ENCODE measurements around the gene CDH12.

Gene CDH12

DNA sequence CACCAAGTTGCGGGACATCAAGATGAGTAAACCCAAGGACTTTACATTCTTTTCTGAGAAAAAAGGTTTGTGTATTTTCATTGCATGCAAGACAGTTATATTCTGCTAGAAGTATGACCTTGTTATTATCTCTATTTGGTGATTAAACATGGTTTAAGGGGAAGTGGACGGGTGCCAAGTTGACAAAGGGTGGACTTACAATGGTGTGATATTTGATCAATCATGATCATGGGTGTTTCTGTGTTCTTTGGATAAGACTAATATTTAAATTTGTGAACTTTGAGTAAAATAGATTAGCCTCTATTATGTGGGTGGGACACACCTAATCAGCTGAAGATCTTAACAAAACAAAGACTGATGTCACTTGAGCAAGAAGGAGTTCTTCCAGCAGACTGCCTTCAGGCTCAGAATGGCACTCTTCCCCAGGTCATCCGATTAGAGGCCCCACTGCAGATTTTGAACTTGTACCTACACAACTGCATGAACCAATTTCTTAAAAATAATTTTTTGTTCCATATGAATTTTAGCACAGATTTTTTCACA is 782.9 kb downstream of the CDH12 start:
- no peak overlapping the region for H3K27ac ChIP-seq
- no peaks in the 10 kb centered on the region for H4K20me1 ChIP-seq
- H3K27me3 ChIP-seq, result no peaks in the 10 kb centered on the region
- no peak overlapping the region for H3K4me2 ChIP-seq
- no peaks in the 10 kb centered on the region for H3K4me1 ChIP-seq
- no peaks in the 10 kb centered on the region for H3K36me3 ChIP-seq
- no peaks in the 10 kb centered on the region for H3K9me3 ChIP-seq
- H3K9ac ChIP-seq, result no peak overlapping the region
- H3K4me3 ChIP-seq, result no peak overlapping the region
- no peak for TF ChIP-seq Cebpa-rat (IDR thresholded peaks at IDR 0.05)

DNA sequence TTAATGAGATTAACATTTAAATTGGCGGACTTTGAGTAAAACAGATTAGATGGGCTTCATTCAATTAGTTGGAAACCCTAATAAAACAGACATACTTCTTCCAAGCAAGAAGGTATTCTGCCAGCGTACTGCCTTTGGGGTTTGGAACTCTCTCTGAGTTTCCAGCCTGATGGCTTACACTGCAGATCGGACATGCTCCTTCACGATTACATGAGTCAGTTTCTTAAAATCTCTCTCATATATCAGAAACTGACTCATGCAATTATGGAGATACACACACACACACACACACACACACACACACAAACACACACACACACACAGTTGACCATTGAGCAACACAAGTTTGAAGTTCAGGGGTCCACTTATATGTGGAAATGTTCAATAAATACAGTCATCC is 789.4 kb downstream of the CDH12 start:
- no peak overlapping the region for H3K4me2 ChIP-seq
- H3K27ac ChIP-seq, result no peak overlapping the region
- H3K9me3 ChIP-seq, result no peaks in the 10 kb centered on the region
- no peaks in the 10 kb centered on the region for H3K27me3 ChIP-seq
- H3K4me1 ChIP-seq, result no peaks in the 10 kb centered on the region
- no peak overlapping the region for H3K4me3 ChIP-seq
- no peaks in the 10 kb centered on the region for H4K20me1 ChIP-seq
- H3K9ac ChIP-seq, result no peak overlapping the region
- H3K36me3 ChIP-seq, result no peaks in the 10 kb centered on the region
- no peak for TF ChIP-seq Cebpa-rat (IDR thresholded peaks at IDR 0.05)

DNA sequence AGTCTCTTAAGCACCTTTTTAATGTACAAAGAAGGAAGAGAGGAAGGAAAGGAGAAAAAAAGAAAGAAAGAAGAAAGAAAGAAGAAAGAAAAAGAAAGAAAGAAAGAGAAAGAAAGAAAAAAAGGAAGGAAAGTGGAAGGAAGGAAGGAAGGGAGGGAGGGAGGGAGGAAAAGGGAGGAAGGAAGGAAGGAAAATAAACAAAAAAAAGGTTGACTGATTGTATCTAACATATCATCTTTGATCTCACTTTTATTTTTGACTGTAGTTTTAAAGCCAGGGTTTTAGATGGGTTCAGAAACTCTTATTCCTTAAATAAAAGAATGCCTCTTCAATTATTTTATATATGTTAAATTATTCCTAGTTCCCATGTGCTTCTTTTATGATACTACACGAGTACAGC is 794.5 kb downstream of the CDH12 start:
- H3K27ac ChIP-seq, result no peak overlapping the region
- no peak overlapping the region for H3K9ac ChIP-seq
- H3K4me1 ChIP-seq, result no peaks in the 10 kb centered on the region
- no peak for TF ChIP-seq Cebpa-rat (IDR thresholded peaks at IDR 0.05)
- H4K20me1 ChIP-seq, result no peaks in the 10 kb centered on the region
- no peaks in the 10 kb centered on the region for H3K9me3 ChIP-seq
- H3K36me3 ChIP-seq, result no peaks in the 10 kb centered on the region
- no peak overlapping the region for H3K4me3 ChIP-seq
- no peak overlapping the region for H3K4me2 ChIP-seq
- H3K27me3 ChIP-seq, result no peaks in the 10 kb centered on the region

DNA sequence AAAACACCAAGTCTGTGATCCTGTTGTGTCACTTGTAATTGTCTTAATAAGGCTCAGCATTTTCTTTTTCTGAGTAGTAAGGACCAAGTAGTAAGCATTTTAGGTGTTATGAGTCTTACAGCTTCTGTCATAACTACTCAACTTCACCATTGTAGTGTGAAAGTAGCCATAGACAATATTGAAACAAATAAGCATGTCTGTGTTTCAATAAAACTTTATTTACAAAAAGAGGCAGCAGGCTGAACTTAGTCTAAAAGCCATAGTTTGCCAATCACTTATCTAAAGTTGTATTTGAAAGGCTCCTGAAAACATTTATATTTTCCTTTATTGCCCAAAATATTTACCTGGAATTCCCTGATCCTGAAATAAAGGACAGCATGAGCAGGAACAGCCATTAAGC is 796.1 kb downstream of the CDH12 start:
- H3K36me3 ChIP-seq, result no peaks in the 10 kb centered on the region
- no peaks in the 10 kb centered on the region for H3K4me1 ChIP-seq
- no peaks in the 10 kb centered on the region for H4K20me1 ChIP-seq

DNA sequence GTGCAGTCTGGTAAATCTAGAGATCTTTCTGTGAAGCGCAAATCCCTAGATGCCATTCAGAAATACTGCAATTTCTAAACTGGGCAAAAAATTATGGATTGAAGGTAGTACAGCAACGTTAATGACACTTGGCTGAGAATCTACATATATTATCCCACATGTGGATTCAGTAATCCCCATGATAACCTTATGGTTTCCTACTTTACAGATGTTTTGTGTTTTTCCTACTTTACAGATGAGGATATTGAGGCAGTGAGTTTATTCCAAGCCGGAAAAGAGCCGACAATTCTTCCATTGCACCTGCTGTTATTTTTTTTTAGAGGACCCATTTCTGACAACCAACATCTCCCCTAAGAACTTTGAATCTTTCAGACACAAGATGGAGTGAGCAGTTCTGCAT is 796.5 kb downstream of the CDH12 start:
- no peaks in the 10 kb centered on the region for H3K9me3 ChIP-seq
- no peak overlapping the region for H3K4me2 ChIP-seq
- no peaks in the 10 kb centered on the region for H3K4me1 ChIP-seq
- H3K4me3 ChIP-seq, result no peak overlapping the region
- H3K27me3 ChIP-seq, result no peaks in the 10 kb centered on the region
- TF ChIP-seq Cebpa-rat (IDR thresholded peaks at IDR 0.05), result no peak
- H3K9ac ChIP-seq, result no peak overlapping the region
- no peaks in the 10 kb centered on the region for H3K36me3 ChIP-seq
- no peaks in the 10 kb centered on the region for H4K20me1 ChIP-seq
- H3K27ac ChIP-seq, result no peak overlapping the region

More for the DNA sequence above, 796.1 kb downstream of the CDH12 start:
- TF ChIP-seq Cebpa-rat (IDR thresholded peaks at IDR 0.05), result no peak
- H3K9ac ChIP-seq, result no peak overlapping the region
- H3K4me2 ChIP-seq, result no peak overlapping the region
- H3K9me3 ChIP-seq, result no peaks in the 10 kb centered on the region
- no peak overlapping the region for H3K4me3 ChIP-seq
- H3K27me3 ChIP-seq, result no peaks in the 10 kb centered on the region
- no peak overlapping the region for H3K27ac ChIP-seq

DNA sequence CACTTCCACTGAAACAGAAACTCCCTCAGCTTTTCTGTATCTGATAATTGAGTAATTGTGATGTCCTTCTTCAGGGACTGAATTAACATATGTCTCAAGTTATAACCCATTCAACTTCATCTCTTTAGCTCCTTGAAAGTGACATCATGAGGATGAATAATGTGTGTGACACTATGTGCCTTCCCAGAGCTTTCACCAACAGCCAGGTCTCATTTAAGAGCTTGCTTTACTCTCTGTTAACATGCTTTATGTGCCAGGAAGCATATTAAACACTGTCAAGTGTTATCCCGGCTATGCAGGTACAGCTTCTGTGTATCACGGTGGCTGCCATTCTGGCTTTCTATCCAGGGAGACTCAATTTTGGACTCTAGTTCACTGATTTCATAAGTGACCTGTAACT is 799.9 kb downstream of the CDH12 start:
- no peaks in the 10 kb centered on the region for H3K4me1 ChIP-seq
- no peak overlapping the region for H3K4me3 ChIP-seq
- H3K9ac ChIP-seq, result no peak overlapping the region
- H3K4me2 ChIP-seq, result no peak overlapping the region
- no peaks in the 10 kb centered on the region for H3K27me3 ChIP-seq
- H3K9me3 ChIP-seq, result no peaks in the 10 kb centered on the region
- H3K27ac ChIP-seq, result no peak overlapping the region
- no peaks in the 10 kb centered on the region for H3K36me3 ChIP-seq
- TF ChIP-seq Cebpa-rat (IDR thresholded peaks at IDR 0.05), result no peak
- no peaks in the 10 kb centered on the region for H4K20me1 ChIP-seq

DNA sequence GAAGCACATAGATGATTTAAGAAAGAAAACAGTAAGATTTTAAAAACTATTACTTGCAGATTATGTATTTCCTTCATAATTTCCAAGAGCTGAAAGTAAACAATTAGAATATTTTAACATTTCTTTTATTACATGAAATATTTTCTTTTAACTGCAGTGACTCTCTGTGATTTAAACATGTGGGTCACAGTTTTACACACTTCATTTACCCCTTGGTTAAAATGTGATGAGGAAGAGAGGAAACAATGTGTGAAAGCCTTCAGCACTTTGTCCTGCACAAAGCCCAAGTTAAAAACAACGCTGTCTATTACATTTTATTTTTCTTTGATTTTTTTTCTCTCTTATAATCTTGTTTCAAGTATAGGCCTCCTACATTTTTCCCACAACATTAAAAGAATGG is 801.3 kb downstream of the CDH12 start:
- Histone ChIP-seq H3K4me2 (no peak overlapping the region), H3K9ac (no peak overlapping the region), H4K20me1 (no peaks in the 10 kb centered on the region), H3K4me1 (no peaks in the 10 kb centered on the region), H3K9me3 (no peaks in the 10 kb centered on the region), H3K27me3 (no peaks in the 10 kb centered on the region), H3K36me3 (no peaks in the 10 kb centered on the region), H3K4me3 (no peak overlapping the region), H3K27ac (no peak overlapping the region)
- no peak for TF ChIP-seq Cebpa-rat (IDR thresholded peaks at IDR 0.05)

DNA sequence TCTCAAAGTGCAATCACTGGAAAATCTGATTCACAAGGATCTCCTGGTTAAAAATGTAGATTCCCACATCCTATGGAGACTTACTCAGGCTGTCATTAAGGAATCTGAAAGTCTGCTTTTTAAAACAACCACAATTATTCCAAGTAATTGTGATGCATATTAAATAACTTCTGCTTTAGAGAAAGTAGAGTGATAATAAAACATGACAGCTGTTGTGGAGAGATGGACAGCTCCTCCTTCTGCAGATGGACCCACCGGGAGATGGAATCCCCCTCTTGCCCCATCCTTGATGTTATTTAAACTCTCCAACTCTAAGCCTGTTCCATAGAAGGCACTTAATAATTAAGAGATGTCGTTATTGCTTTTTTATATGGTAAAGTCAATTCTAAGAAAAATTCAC is 802.2 kb downstream of the CDH12 start:
- H3K4me3 ChIP-seq, result no peak overlapping the region
- no peaks in the 10 kb centered on the region for H3K4me1 ChIP-seq
- TF ChIP-seq Cebpa-rat (IDR thresholded peaks at IDR 0.05), result no peak
- H3K27ac ChIP-seq, result no peak overlapping the region
- H3K9ac ChIP-seq, result no peak overlapping the region
- H3K27me3 ChIP-seq, result no peaks in the 10 kb centered on the region
- H3K9me3 ChIP-seq, result no peaks in the 10 kb centered on the region
- H3K36me3 ChIP-seq, result no peaks in the 10 kb centered on the region
- H3K4me2 ChIP-seq, result no peak overlapping the region
- H4K20me1 ChIP-seq, result no peaks in the 10 kb centered on the region

DNA sequence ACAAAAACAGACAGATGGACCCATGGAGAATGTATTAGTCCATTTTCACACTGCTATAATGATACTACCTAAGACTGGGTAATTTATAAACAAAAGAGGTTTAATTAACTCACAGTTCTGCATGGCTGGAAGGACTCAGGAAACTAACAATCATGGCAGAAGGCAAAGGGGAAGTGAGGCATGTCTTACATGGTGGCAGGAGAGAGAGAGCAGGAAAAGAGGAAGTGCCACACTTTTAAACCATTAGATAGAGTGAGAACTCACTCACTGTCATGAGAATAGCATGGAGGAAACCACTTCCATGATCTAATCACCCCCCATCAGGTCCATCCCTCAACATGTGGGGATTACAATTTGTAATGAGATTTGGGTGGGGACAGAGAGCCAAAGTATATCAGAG is 808.9 kb downstream of the CDH12 start:
- no peak for TF ChIP-seq Cebpa-rat (IDR thresholded peaks at IDR 0.05)
- no peaks in the 10 kb centered on the region for H3K36me3 ChIP-seq
- H3K4me2 ChIP-seq, result no peak overlapping the region
- no peak overlapping the region for H3K27ac ChIP-seq
- no peaks in the 10 kb centered on the region for H4K20me1 ChIP-seq
- peaks cover 13% of the 10 kb centered on the region for H3K9me3 ChIP-seq
- no peak overlapping the region for H3K9ac ChIP-seq
- H3K4me1 ChIP-seq, result no peaks in the 10 kb centered on the region
- H3K27me3 ChIP-seq, result no peaks in the 10 kb centered on the region
- no peak overlapping the region for H3K4me3 ChIP-seq

DNA sequence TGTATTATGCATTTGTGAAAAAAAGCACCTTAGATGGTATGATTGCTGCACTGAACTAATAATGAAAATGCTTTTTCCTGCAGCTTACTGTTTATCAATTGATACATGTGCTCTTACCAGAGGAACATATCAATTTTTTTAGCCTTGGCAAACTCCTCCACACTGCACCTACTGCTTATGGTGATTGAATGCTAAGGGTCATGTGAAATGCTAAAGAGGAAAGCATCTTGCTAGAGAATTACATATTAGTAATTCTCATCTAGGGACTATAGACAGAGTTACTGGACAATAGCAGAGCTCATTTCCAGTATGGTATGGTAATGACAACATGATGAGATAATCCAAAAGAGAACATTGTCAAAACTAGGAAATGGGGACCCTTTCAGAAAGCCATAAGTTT is 817.1 kb downstream of the CDH12 start:
- H3K9me3 ChIP-seq, result no peaks in the 10 kb centered on the region
- H3K27me3 ChIP-seq, result no peaks in the 10 kb centered on the region
- H3K9ac ChIP-seq, result no peak overlapping the region
- H3K27ac ChIP-seq, result no peak overlapping the region
- H4K20me1 ChIP-seq, result no peaks in the 10 kb centered on the region
- peaks cover 14% of the 10 kb centered on the region for H3K4me1 ChIP-seq
- no peak overlapping the region for H3K4me2 ChIP-seq
- H3K36me3 ChIP-seq, result no peaks in the 10 kb centered on the region
- TF ChIP-seq Cebpa-rat (IDR thresholded peaks at IDR 0.05), result no peak
- H3K4me3 ChIP-seq, result no peak overlapping the region

DNA sequence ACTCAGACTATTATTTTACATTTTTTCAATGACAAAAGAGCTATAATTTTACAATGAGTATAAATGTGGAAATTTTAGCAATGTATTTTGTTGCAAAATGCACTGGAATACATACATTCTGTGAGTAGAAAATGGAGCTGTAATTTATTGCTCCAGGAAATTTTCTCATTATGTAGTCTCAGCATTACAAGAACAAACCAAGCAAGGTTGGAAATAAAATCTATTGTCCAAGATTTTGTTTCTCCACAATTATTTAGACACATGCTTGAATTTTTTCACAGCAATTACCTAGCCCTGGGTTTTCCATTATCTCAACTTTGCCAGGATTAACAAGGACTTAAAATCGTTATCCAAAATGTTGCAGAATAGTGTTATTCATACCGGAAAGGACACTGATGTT is 820.1 kb downstream of the CDH12 start:
- Histone ChIP-seq H3K27me3 (no peaks in the 10 kb centered on the region), H3K9me3 (no peaks in the 10 kb centered on the region), H3K4me1 (peaks cover 4% of the 10 kb centered on the region), H4K20me1 (no peaks in the 10 kb centered on the region), H3K27ac (no peak overlapping the region), H3K4me2 (no peak overlapping the region), H3K36me3 (no peaks in the 10 kb centered on the region), H3K4me3 (no peak overlapping the region), H3K9ac (no peak overlapping the region)
- TF ChIP-seq Cebpa-rat (IDR thresholded peaks at IDR 0.05), result no peak

Data from BLaER1 (cell line).